ENCODE measurements around the gene POP7.
A peak's percentile ranks its signal among the peaks of the same experiment; 100 is the strongest.
"Not testable (repeated sequence)": the region's sequence is repeated elsewhere in the genome, so short reads cannot be mapped to it uniquely, and the experiment has no call there.

The POP7 gene

DNA sequence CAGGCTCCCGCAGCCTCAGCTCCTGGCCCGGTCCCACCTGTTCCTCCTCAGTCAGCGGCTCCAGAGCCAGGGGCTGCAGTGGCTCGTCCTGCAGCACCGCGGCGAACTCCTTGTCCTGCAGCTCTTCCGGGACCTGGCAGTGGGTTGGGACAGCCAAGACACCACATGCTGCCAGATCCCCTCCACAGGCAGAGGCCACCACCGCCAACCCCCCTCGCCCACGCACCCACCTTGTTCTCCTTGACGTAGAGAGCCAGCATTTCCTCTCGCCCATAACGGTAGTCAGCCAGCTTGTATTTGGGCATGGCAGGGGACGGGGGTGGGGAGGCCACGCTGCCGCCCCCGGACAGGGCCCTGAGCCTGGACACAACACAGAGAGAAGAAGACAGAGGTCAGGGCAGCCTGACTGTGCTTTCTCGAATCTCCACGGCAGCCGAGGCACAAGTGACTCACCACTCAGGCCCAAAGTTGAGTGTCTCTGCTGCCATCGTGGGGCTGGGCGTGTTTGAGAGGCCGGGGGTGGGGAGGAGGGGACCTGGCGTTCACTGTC is 18.1 kb upstream of the POP7 start:
- Histone ChIP-seq H3K27me3 (ENCODE audit: low read depth, low read length) (no peaks in the 10 kb centered on the region), H3K36me3 (ENCODE audit: control insufficient read depth in 1 of 2, insufficient read depth in 2 of 2, low read length in 2 of 2) (peaks cover 10 to 59% of the 10 kb centered on the region in 2 donors), H3K9me3 (ENCODE audit: control insufficient read depth in 1 of 2, low read length in 2 of 2) (no peaks in the 10 kb centered on the region), H3K27ac (ENCODE audit: low read length) (no peak overlapping the region), H3K4me3 (ENCODE audit: low read depth in 1 of 2, low read length in 2 of 2) (no peak overlapping the region), H3K4me1 (ENCODE audit: control insufficient read depth in 1 of 2, insufficient read depth in 2 of 2, low read length in 2 of 2) (peaks cover 11 to 37% of the 10 kb centered on the region in 2 donors)

DNA sequence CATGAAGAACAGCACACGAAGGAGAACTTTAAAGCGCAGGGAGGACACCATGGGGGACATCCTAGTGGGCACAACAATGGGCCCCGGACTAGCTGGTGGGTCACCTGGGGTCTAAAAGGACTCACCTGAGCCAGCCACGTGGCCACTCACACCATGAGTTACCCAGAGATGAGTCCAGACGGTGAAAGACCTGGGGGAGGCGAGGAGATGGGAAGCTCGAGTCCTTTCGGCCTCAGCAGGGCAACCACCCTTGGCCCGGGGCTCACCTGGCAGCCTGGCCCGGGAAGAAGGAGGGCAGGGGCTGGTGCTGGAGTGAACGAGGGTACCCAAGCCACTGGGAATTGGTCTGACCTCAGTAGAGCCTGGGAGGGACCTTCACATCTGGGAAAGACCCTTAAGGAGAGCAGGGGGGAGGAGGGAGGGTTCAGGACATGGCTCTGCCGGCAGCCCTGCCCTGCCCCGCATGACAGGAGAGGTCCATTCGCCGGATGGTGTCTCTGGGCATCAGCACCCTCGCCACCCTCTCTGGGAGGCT is 17.5 kb upstream of the POP7 start:
- Histone ChIP-seq H3K9me3 (ENCODE audit: control insufficient read depth in 1 of 2, low read length in 2 of 2) (no peaks in the 10 kb centered on the region), H3K27ac (ENCODE audit: low read length) (no peak overlapping the region), H3K36me3 (ENCODE audit: control insufficient read depth in 1 of 2, insufficient read depth in 2 of 2, low read length in 2 of 2) (peaks cover 10 to 54% of the 10 kb centered on the region in 2 donors), H3K27me3 (ENCODE audit: low read depth, low read length) (no peaks in the 10 kb centered on the region), H3K4me1 (ENCODE audit: control insufficient read depth in 1 of 2, insufficient read depth in 2 of 2, low read length in 2 of 2) (peaks cover 15 to 42% of the 10 kb centered on the region in 2 donors), H3K4me3 (ENCODE audit: low read depth in 1 of 2, low read length in 2 of 2) (no peak overlapping the region)

DNA sequence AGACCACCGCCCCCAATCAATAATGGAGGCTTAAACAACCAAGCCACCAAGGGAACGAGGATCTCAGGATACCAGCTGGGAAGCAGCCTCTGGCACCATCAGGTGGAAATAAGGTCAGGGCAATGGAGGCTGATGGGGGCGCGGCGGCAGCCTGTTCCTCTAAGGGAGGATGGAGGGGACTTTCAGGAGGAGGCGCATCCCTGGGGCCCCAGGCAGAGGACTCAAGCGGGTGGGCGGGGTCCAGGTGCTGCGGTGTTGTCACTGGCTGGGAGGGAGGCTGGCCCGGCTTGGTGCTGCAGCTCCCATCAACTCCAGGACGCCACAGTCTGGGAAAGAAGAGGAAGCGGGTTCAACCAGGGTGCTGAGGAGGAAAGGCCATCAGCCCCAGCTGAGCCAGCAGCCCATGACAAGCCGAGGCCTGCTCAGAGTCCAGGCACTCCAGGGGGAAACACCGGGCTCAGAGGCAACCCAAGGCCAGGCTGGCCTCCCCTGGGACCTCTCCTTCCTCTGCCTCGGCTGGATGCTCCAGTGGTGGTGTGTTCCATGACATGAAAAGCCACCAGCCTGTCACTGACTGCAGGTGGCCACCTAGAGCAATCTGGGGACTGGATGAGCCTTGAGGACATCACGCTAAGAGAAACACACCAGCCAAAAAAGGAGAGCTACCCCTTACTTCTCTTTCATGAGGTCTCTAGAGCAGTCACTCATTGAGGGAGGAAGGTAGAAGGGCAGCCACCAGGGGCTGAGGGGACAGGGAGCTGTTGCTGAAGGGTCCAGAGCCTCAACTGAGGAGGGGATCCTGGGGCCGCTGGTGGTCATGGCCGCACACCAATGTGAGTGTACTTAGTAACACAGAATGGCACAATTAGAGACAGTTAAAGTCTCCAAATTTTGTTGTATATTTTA is 16.4 kb upstream of the POP7 start:
- Histone ChIP-seq H3K36me3 (ENCODE audit: control insufficient read depth in 1 of 2, insufficient read depth in 2 of 2, low read length in 2 of 2) (peaks cover 10 to 43% of the 10 kb centered on the region in 2 donors), H3K4me1 (ENCODE audit: control insufficient read depth in 1 of 2, insufficient read depth in 2 of 2, low read length in 2 of 2) (peaks cover 15 to 42% of the 10 kb centered on the region in 2 donors)

DNA sequence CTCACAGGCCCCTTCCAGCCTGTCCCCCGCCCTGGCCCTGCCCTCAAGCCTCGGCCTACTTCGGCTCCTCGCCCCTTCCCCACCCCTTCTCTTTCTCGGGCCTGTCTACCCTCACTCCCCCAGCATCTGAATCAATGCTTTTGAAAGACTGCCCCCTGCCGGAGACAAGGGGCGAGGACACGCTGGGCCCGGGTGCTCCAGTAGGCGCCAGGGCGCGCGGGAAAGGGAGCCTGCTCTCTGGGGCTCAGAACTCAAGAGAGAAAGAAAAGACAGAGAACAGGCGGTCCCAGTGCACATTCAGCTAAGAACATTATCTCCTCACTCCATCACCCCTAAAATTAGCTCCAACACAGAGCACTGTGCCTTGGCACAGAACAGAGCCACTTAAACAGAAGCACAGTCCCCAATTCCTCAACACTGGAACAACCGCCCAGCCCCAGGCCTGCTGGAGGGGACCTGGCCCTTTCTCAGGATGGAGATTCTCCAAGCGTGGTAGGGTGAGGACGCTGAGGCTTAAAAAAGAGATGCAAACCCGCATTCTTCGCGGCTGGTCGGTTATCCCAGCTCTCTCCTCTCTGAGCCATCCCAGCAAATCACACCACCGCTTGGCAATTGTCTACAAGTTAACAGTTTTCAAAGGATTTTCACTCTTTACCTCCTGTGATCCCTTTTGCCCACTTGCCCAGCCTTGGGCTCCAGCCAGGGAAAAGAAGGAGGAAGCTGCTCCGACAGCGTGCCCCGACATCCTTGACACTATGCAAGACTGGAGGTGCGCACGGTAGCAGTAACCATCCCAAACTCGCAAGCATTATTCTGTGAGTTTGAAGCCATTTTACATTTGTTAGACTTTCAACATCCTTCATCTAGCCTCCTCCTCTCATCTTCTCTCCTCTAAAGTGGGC is 14.0 kb upstream of the POP7 start:
- no peaks in the 10 kb centered on the region for H3K9me3 ChIP-seq (ENCODE audit: control insufficient read depth in 1 of 2, low read length in 2 of 2)
- H3K36me3 ChIP-seq (ENCODE audit: control insufficient read depth in 1 of 2, insufficient read depth in 2 of 2, low read length in 2 of 2), result peaks cover 0 to 18% of the 10 kb centered on the region in 2 donors
- no peaks in the 10 kb centered on the region for H3K27me3 ChIP-seq (ENCODE audit: low read depth, low read length)
- no peak overlapping the region for H3K27ac ChIP-seq (ENCODE audit: low read length)
- peaks cover 15 to 42% of the 10 kb centered on the region in 2 donors for H3K4me1 ChIP-seq (ENCODE audit: control insufficient read depth in 1 of 2, insufficient read depth in 2 of 2, low read length in 2 of 2)
- H3K4me3 ChIP-seq (ENCODE audit: low read depth in 1 of 2, low read length in 2 of 2), result peak overlapping the region; percentile 74 to 78

More for the DNA sequence above, 16.4 kb upstream of the POP7 start:
- Histone ChIP-seq H3K9me3 (ENCODE audit: control insufficient read depth in 1 of 2, low read length in 2 of 2) (no peaks in the 10 kb centered on the region), H3K27ac (ENCODE audit: low read length) (no peak overlapping the region), H3K4me3 (ENCODE audit: low read depth in 1 of 2, low read length in 2 of 2) (no peak overlapping the region), H3K27me3 (ENCODE audit: low read depth, low read length) (no peaks in the 10 kb centered on the region)

- Histone ChIP-seq H3K27me3 (ENCODE audit: low read depth, low read length) (no peaks in the 10 kb centered on the region), H3K27ac (ENCODE audit: low read length) (no peak overlapping the region)
Measured at GRCh38 chr7:100692578-100692961, 13.4 kb upstream of the POP7 start.

GRCh38 chr7:100693312-100694097 is 12.4 kb upstream of the POP7 start:
- Histone ChIP-seq H3K27ac (ENCODE audit: low read length) (no peak overlapping the region), H3K4me3 (ENCODE audit: low read depth in 1 of 2, low read length in 2 of 2) (peak overlapping the region; percentile 74 to 78), H3K36me3 (ENCODE audit: control insufficient read depth in 1 of 2, insufficient read depth in 2 of 2, low read length in 2 of 2) (peaks cover 0 to 4% of the 10 kb centered on the region in 2 donors), H3K4me1 (ENCODE audit: control insufficient read depth in 1 of 2, insufficient read depth in 2 of 2, low read length in 2 of 2) (peaks cover 15 to 39% of the 10 kb centered on the region in 2 donors), H3K27me3 (ENCODE audit: low read depth, low read length) (no peaks in the 10 kb centered on the region), H3K9me3 (ENCODE audit: control insufficient read depth in 1 of 2, low read length in 2 of 2) (no peaks in the 10 kb centered on the region)

More at GRCh38 chr7:100692578-100692961, 13.4 kb upstream of the POP7 start:
- H3K4me1 ChIP-seq (ENCODE audit: control insufficient read depth in 1 of 2, insufficient read depth in 2 of 2, low read length in 2 of 2), result peaks cover 15 to 42% of the 10 kb centered on the region in 2 donors
- H3K9me3 ChIP-seq (ENCODE audit: control insufficient read depth in 1 of 2, low read length in 2 of 2), result no peaks in the 10 kb centered on the region
- H3K4me3 ChIP-seq (ENCODE audit: low read depth in 1 of 2, low read length in 2 of 2), result peak overlapping the region; percentile 74 to 78
- H3K36me3 ChIP-seq (ENCODE audit: control insufficient read depth in 1 of 2, insufficient read depth in 2 of 2, low read length in 2 of 2), result peaks cover 0 to 12% of the 10 kb centered on the region in 2 donors

DNA sequence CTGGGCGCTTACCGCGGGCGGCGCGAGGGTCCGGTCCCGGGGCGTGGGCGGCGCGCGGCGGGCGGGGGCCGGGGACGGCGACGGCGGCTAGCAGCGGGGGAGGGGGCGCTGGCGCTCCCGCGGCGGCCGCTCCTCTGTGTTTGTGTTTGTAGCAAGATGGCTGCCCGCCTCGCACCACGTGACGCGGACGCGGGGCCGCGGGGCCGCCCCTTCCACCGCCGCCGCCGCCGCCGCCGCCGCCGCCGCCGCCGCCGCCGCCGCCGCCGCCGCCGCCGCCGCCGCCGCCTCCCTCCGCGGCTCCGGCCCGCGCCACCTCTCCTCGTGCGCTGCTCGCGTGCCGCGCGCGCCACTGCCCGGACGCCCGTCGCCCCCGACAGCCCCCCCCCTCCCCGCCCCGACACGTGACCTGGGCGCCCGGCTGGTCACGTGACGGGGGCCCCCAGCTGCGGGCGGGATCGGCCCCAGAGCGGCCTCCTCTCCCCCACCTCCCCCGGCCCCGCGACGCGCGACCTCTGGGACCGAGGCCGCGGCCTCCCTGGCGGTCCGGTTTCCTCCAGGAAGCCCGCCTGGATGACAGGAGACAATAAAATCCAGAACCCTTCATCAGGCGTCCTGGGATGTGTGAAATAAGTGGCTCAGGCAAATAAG is 11.7 kb upstream of the POP7 start, which contains the start of gene GIGYF1:
GIGYF1 (minus strand) TSS at position 153 of the 648 bp plus-strand sequence. CDS start 6,012 bp downstream, outside the sequence.
- Histone ChIP-seq H3K9me3 (ENCODE audit: control insufficient read depth in 1 of 2, low read length in 2 of 2) (no peaks in the 10 kb centered on the region), H3K36me3 (ENCODE audit: control insufficient read depth in 1 of 2, insufficient read depth in 2 of 2, low read length in 2 of 2) (peaks cover 0 to 4% of the 10 kb centered on the region in 2 donors), H3K27me3 (ENCODE audit: low read depth, low read length) (no peaks in the 10 kb centered on the region), H3K27ac (ENCODE audit: low read length) (no peak within 1 kb of the TSS), H3K4me3 (ENCODE audit: low read depth in 1 of 2, low read length in 2 of 2) (peak within 1 kb of the TSS; percentile 74 to 78), H3K4me1 (ENCODE audit: control insufficient read depth in 1 of 2, insufficient read depth in 2 of 2, low read length in 2 of 2) (peaks cover 15 to 35% of the 10 kb centered on the region in 2 donors)

DNA sequence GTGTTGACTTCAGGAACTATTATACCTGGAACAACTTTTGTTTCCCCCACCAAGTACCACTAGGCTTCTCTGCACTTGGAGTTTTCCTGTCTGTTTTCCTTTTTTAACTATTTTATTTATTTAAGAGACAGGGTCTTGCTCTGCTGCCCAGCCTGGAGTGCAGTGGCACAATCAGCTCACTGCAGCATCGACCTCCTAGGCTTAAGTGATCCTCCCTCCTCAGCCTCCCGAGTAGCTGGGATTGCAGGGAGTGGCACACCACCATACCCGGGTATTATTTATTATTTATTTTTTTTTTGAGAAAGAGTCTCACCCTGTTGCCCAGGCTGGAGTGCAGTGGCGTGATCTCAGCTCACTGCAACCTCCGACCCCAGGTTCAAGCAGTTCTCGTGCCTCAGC is 9.8 kb upstream of the POP7 start:
- Histone ChIP-seq H3K4me1 (ENCODE audit: control insufficient read depth in 1 of 2, insufficient read depth in 2 of 2, low read length in 2 of 2) (peaks cover 15 to 22% of the 10 kb centered on the region in 2 donors), H3K27me3 (ENCODE audit: low read depth, low read length) (no peaks in the 10 kb centered on the region), H3K36me3 (ENCODE audit: control insufficient read depth in 1 of 2, insufficient read depth in 2 of 2, low read length in 2 of 2) (no peaks in the 10 kb centered on the region), H3K4me3 (ENCODE audit: low read depth in 1 of 2, low read length in 2 of 2) (no peak overlapping the region), H3K27ac (ENCODE audit: low read length) (no peak overlapping the region), H3K9me3 (ENCODE audit: control insufficient read depth in 1 of 2, low read length in 2 of 2) (no peaks in the 10 kb centered on the region)

DNA sequence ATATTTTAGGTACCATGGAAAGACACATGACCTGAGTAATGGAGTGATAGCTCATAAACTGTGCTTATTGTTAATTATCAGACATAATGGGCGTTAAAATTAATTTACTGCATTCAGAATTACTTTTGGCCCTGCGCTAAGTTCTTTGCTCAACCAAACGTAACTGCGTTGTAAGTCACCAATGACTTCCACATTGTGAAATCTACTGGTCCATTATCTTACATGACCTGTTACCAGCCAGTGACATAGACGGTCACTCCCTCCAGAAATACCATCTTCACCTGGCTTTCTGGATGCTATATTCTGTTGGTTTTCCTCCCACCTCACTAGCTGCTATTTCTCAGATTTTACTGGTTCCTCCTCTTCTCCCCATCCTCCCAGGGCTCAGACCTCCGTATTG is 6.9 kb upstream of the POP7 start:
- no peaks in the 10 kb centered on the region for H3K27me3 ChIP-seq (ENCODE audit: low read depth, low read length)
- H3K4me1 ChIP-seq (ENCODE audit: control insufficient read depth in 1 of 2, insufficient read depth in 2 of 2, low read length in 2 of 2), result no peaks in the 10 kb centered on the region
- no peaks in the 10 kb centered on the region for H3K36me3 ChIP-seq (ENCODE audit: control insufficient read depth in 1 of 2, insufficient read depth in 2 of 2, low read length in 2 of 2)
- no peak overlapping the region for H3K4me3 ChIP-seq (ENCODE audit: low read depth in 1 of 2, low read length in 2 of 2)
- H3K27ac ChIP-seq (ENCODE audit: low read length), result no peak overlapping the region
- H3K9me3 ChIP-seq (ENCODE audit: control insufficient read depth in 1 of 2, low read length in 2 of 2), result no peaks in the 10 kb centered on the region

DNA sequence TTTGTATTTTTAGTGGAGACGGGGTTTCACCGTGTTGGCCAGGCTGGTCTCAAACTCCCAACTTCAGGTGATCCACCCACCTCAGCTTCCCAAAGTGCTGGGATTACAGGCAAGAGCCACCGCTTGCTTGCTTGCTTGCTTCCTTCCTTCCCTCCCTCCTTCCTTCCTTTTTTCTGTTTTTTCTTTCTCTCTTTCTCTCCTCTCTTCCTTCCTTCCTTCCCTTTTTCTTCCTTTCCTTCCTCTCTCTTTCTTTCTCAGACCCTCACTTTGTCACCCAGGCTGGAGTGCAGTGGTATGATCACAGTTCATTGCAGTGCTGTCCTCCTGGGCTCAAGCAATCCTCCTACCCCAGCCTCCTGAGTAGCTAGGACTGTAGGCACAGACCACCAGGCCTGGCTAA is 4.8 kb upstream of the POP7 start:
- H3K4me1 ChIP-seq (ENCODE audit: control insufficient read depth in 1 of 2, insufficient read depth in 2 of 2, low read length in 2 of 2); H3K36me3 ChIP-seq (ENCODE audit: control insufficient read depth in 1 of 2, insufficient read depth in 2 of 2, low read length in 2 of 2); H3K27ac ChIP-seq (ENCODE audit: low read length); H3K4me3 ChIP-seq (ENCODE audit: low read depth in 1 of 2, low read length in 2 of 2); H3K27me3 ChIP-seq (ENCODE audit: low read depth, low read length); H3K9me3 ChIP-seq (ENCODE audit: control insufficient read depth in 1 of 2, low read length in 2 of 2): not testable (repeated sequence)
